HCT116 (cell line): ENCODE data around the gene RCC2. TPM values are rescaled to one million over a fixed set of nuclear protein-coding genes. Genes with fewer than 3 reads are reported as not detected.
"Not testable (repeated sequence)": the region's sequence is repeated elsewhere in the genome, so short reads cannot be mapped to it uniquely, and the experiment has no call there.

Source experiments
- ATAC-seq: fragments of 200-7000 bp; cut with Tn5 transposase; 2 replicates; pipeline ENCODE4 v1.9.1; 2020; ENCODE audit warnings: mild to moderate bottlenecking, moderate library complexity
- BruUV-seq: library from RNA; stranded (reverse); fragments of 400-500 nt; replicated peaks from 2 replicates; lab custom pipeline; 2021; lab: Mats Ljungman, UMichigan
- CTCF ChIA-PET: fragments of 300-600 bp; sonication (Branson Sonifier 250); formaldehyde crosslinking; loops from one replicate; lab custom pipeline; 2021; ENCODE audit warnings: antibody characterized with exemption; lab: Charles Lee
- POLR2A ChIA-PET: fragments of 300-600, 350-600 bp; sonication (Branson Sonifier 250); formaldehyde crosslinking; loops from one replicate; lab custom pipeline; 2021; ENCODE audit warnings: antibody characterized with exemption; lab: Charles Lee
- RAD21 ChIA-PET, 2 experiments: fragments of 300-600 bp; sonication (Branson Sonifier 250); formaldehyde crosslinking; loops; one replicate each; lab custom pipeline; 2023; ENCODE audit warnings: low total read pairs in 2 of 2; ENCODE audit not compliant: uncharacterized antibody in 2 of 2, unreplicated experiment in 2 of 2, low non-redundant PET in 1 of 2; lab: Charles Lee
- DNase-seq: peaks from one replicate; pipeline ENCODE4 v3.0.0-alpha.2; 2010; ENCODE audit warnings: low read depth, low spot score
- H2AFZ ChIP-seq: fragments of 200-600 bp; shearing (Covaris generic), sonication (generic); 2 replicates; pipeline ENCODE4 v1.6.1; 2017; ENCODE audit warnings: low read depth, mixed run types, mixed read lengths, antibody characterized with exemption, low read length; ENCODE audit not compliant: poor library complexity, severe bottlenecking
- H3K27ac ChIP-seq: 2 replicates; pipeline ENCODE4 v1.5.1; 2012; ENCODE audit warnings: low read depth, low read length
- H3K27me3 ChIP-seq: fragments of 200-600 bp; sonication (generic); 2 replicates; pipeline ENCODE4 v1.6.1; 2016; ENCODE audit warnings: mixed run types, low read length, mixed read lengths; ENCODE audit not compliant: insufficient read depth
- H3K36me3 ChIP-seq, 2 experiments: fragments of 200-500 bp in 1 of 2; fragments of 200-600 bp in 1 of 2; sonication (Bioruptor generic) in 1 of 2; sonication (generic) in 1 of 2; 2 replicates each; pipeline versions ENCODE4 v1.5.1 to v1.6.1; 2014 to 2016; ENCODE audit warnings: low read length in 2 of 2, inconsistent platforms in 1 of 2, mixed read lengths in 1 of 2, mixed run types in 1 of 2; ENCODE audit not compliant: insufficient read depth in 2 of 2, control insufficient read depth in 1 of 2
- H3K4me1 ChIP-seq, 2 experiments: fragments of 200-600 bp in 1 of 2; sonication (generic) in 1 of 2; 2 replicates each; pipeline versions ENCODE4 v1.5.1 to v1.6.1; 2012 to 2017; ENCODE audit warnings: low read length in 2 of 2, inconsistent platforms in 1 of 2, mild to moderate bottlenecking in 1 of 2, mixed read lengths in 1 of 2, mixed run types in 1 of 2, moderate library complexity in 1 of 2; ENCODE audit not compliant: insufficient read depth in 2 of 2, control insufficient read depth in 1 of 2
- H3K4me2 ChIP-seq: fragments of 200-600 bp; sonication (generic); 2 replicates; pipeline ENCODE4 v1.6.1; 2017; ENCODE audit warnings: mixed run types, low read length, mixed read lengths
- H3K4me3 ChIP-seq, 2 experiments: fragments of 200-600 bp in 1 of 2; sonication (generic) in 1 of 2; replicated peaks in 1 of 2; 2 replicates each; pipeline ENCODE4 v1.5.1; 2011 to 2016; ENCODE audit warnings: low read length in 2 of 2, control low read depth in 1 of 2, low read depth in 1 of 2, mild to moderate bottlenecking in 1 of 2, mixed read lengths in 1 of 2, mixed run types in 1 of 2
- H3K79me2 ChIP-seq: fragments of 200-600 bp; sonication (generic); 2 replicates; pipeline ENCODE4 v1.6.1; 2017; ENCODE audit warnings: mild to moderate bottlenecking, mixed run types, low read length, moderate library complexity, mixed read lengths; ENCODE audit not compliant: insufficient read depth
- H3K9ac ChIP-seq: fragments of 200-600 bp; sonication (generic); 2 replicates; pipeline ENCODE4 v1.6.1; 2016; ENCODE audit warnings: low read length, mixed read lengths
- H3K9me2 ChIP-seq: fragments of 200-600 bp; sonication (generic), shearing (Covaris generic); 2 replicates; pipeline ENCODE4 v1.6.1; 2017; ENCODE audit warnings: mixed run types, mild to moderate bottlenecking, moderate library complexity; ENCODE audit not compliant: insufficient read depth
- H3K9me3 ChIP-seq, 2 experiments: fragments of 200-500 bp in 1 of 2; fragments of 200-600 bp in 1 of 2; sonication (Bioruptor generic) in 1 of 2; sonication (generic) in 1 of 2; 2 replicates each; pipeline ENCODE4 v1.6.1; 2014 to 2017; ENCODE audit warnings: low read length in 2 of 2, mixed read lengths in 2 of 2, inconsistent platforms in 1 of 2, low read depth in 1 of 2, mild to moderate bottlenecking in 1 of 2, mixed run types in 1 of 2, moderate library complexity in 1 of 2; ENCODE audit not compliant: control insufficient read depth in 1 of 2, insufficient read depth in 1 of 2
- H4K20me1 ChIP-seq: fragments of 200-600 bp; sonication (generic), shearing (Covaris generic); 2 replicates; pipeline ENCODE4 v1.6.1; 2017; ENCODE audit warnings: mixed run types, mild to moderate bottlenecking, moderate library complexity; ENCODE audit not compliant: insufficient read depth
- CBX3 ChIP-seq: IDR thresholded peaks from 2 replicates; pipeline ENCODE4 v1.6.1; 2012; ENCODE audit warnings: low read depth
- CEBPB ChIP-seq: IDR thresholded peaks from 2 replicates; pipeline ENCODE4 v1.6.1; 2012; ENCODE audit warnings: low read depth
- CTCF ChIP-seq, 3 experiments: fragments of 200-600 bp in 1 of 3; sonication (generic) in 1 of 3; IDR thresholded peaks in 2 of 3; conservative IDR thresholded peaks in 1 of 3; 2 replicates each; pipeline ENCODE4 v1.5.1; 2012 to 2017; ENCODE audit warnings: low read depth in 2 of 3, low read length in 2 of 3, antibody characterized with exemption in 1 of 3, borderline replicate concordance in 1 of 3, control low read depth in 1 of 3, mild to moderate bottlenecking in 1 of 3, mixed read lengths in 1 of 3, mixed run types in 1 of 3, moderate library complexity in 1 of 3; ENCODE audit not compliant: insufficient read depth in 1 of 3
- EZH2 ChIP-seq: fragments of 200-600 bp; sonication (generic); IDR thresholded peaks from 2 replicates; pipeline ENCODE4 v1.6.1; 2017; ENCODE audit warnings: antibody characterized with exemption, mixed run types
- JUND ChIP-seq: IDR thresholded peaks from 2 replicates; pipeline ENCODE4 v1.6.1; 2012
- RAD21 ChIP-seq: IDR thresholded peaks from 2 replicates; pipeline ENCODE4 v1.6.1; 2012; ENCODE audit warnings: low read depth, mild to moderate bottlenecking
- ZBTB33 ChIP-seq: IDR thresholded peaks from 2 replicates; pipeline ENCODE4 v1.6.1; 2011; ENCODE audit warnings: mild to moderate bottlenecking, low read length, moderate library complexity; ENCODE audit not compliant: insufficient replicate concordance; ENCODE audit errors: extremely low read depth
- intact Hi-C: fragments of 100-400 bp; cut with micrococcal nuclease; formaldehyde crosslinking; loops from 2 replicates; pipeline ENCODE4 v1.10.0; 2022
- total RNA-seq: library from RNA; stranded (reverse); gene quantifications from one replicate; pipeline ENCODE4 v1.2.1, GENCODE V29; 2021; ENCODE audit not compliant: unreplicated experiment
- TF ChIP-seq, protein P1 (sequence below): IDR thresholded peaks from 2 replicates; pipeline ENCODE4 v1.6.1; 2012

Gene RCC2
- total RNA-seq, 1 experiment from 2014 or later: 178 TPM

GRCh38 chr1:17452203-17452602, 12.7 kb upstream of the RCC2 start:
- RAD21 ChIA-PET, DNase-seq, H4K20me1 ChIP-seq, H3K4me1 ChIP-seq, H3K9ac ChIP-seq, H3K9me2 ChIP-seq, BruUV-seq, H3K36me3 ChIP-seq, H3K4me3 ChIP-seq, H3K27ac ChIP-seq, intact Hi-C loops, H3K4me2 ChIP-seq, H3K79me2 ChIP-seq, H3K27me3 ChIP-seq, H3K9me3 ChIP-seq: not testable (repeated sequence)
- ChIA-PET CTCF (interaction anchor here (1.4 kb wide), 1 partner anchor 11 kb away, joined by 8 read pairs; no protein-coding TSS in a partner anchor), POLR2A (interaction anchor here (3.6 kb wide), 1 partner anchor 11 kb away, joined by 18 read pairs; the partner anchor contains the start of gene RCC2)
- peak overlapping the region; percentile 12 for H2AFZ ChIP-seq
- TF ChIP-seq RAD21: peak; percentile 10; the same call in 1 of the 2 replicates
- TF ChIP-seq CTCF (IDR thresholded peaks at IDR 0.05 in 2 of 3, conservative IDR thresholded peaks at IDR 0.05 in 1 of 3; ENCODE audit: borderline replicate concordance in 1 of 3, insufficient read depth in 1 of 3, low read depth in 2 of 3, low read length in 2 of 3): peak in 2 of 3 experiments; percentile 15 to 18; a peak in 2 of 6 replicates
- peak; percentile 73 for ATAC-seq

DNA sequence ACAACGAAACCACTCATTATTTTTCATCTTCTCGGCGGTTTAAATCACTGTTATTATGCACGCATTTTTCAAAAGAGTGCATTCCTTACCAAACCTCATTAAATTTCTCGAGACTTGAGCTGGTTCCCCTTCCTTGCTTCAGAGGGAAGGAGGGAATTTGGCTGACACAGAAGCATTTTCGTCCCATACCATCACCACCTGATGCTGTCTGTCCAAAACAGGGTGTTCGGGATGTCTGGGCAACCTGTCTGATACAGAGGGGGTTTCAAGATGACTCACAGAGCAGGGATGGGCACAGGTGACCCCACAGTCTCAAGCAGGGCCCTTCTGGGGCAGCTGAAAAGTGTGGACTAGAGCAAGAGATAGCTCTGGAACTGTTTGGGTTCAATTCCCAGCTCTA, 12.3 kb upstream of the RCC2 start:
- no peaks in the 10 kb centered on the region for H4K20me1 ChIP-seq
- no peaks in the 10 kb centered on the region for H3K27me3 ChIP-seq
- H3K27ac ChIP-seq: no peak overlapping the region
- ChIA-PET RAD21 (no interaction called here), POLR2A (interaction anchor here (3.6 kb wide), 1 partner anchor 10 kb away, joined by 18 read pairs; the partner anchor contains the start of gene RCC2), CTCF (interaction anchor here (0.5 to 1.4 kb wide), 2 partner anchors 11 to 1242 kb away, joined by 3 to 8 read pairs; no protein-coding TSS in a partner anchor)
- H3K4me1 ChIP-seq: peaks cover 0 to 6% of the 10 kb centered on the region in 2 experiments; a peak in 1 of 4 replicates
- H3K9me2 ChIP-seq: no peaks in the 10 kb centered on the region
- no peak for TF ChIP-seq JUND
- TF ChIP-seq, protein P1, sequence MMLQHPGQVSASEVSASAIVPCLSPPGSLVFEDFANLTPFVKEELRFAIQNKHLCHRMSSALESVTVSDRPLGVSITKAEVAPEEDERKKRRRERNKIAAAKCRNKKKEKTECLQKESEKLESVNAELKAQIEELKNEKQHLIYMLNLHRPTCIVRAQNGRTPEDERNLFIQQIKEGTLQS: no peak
- TF ChIP-seq ZBTB33: no peak
- no peak for TF ChIP-seq EZH2
- no peak for TF ChIP-seq CEBPB
- TF ChIP-seq CBX3: no peak
- no peak overlapping the region for H3K4me3 ChIP-seq
- intact Hi-C loops: no loop called here
- no peak overlapping the region for H3K9ac ChIP-seq
- no peaks in the 10 kb centered on the region for H3K36me3 ChIP-seq
- DNase-seq: no peak
- H3K79me2 ChIP-seq: no peaks in the 10 kb centered on the region
- no peak overlapping the region for H2AFZ ChIP-seq
- H3K9me3 ChIP-seq: no peaks in the 10 kb centered on the region
- no peak overlapping the region for H3K4me2 ChIP-seq
- BruUV-seq: no TSS peak
- ATAC-seq: no peak; the same call in 1 of the 2 replicates
